Activated CD4-positive, alpha-beta T cell treated with anti-CD3 and anti-CD28 coated beads, Interleukin-2, amount 10 ng/mL, durations not matched to agents 7 days and 5 days (primary cell): ENCODE results near the gene RAPH1. TPM values are rescaled to one million over a fixed set of nuclear protein-coding genes. Genes with fewer than 3 reads are reported as not detected.

Source experiments
- total RNA-seq, 2 experiments: library from RNA; stranded (reverse); gene quantifications; one replicate each; pipeline ENCODE4 v1.2.3, GENCODE V29; 2021

RAPH1 gene
- total RNA-seq, 2 experiments from 2014 or later, result 1.7 to 2.1 TPM

Other genes starting within 250 kb of the RAPH1 start
- gene ABI2, start 206.9 kb downstream of the RAPH1 start, total RNA-seq, result 10 to 100 TPM; 19.1 to 24.2 TPM
- 100 to 1,000 TPM; 151 to 163 TPM for gene CD28, start 171.3 kb upstream of the RAPH1 start, total RNA-seq